Mammary epithelial cell (primary cell): ENCODE data around the gene S100A5.

Experiments
- CTCF ChIP-seq, 2 donors: IDR thresholded peaks in 1 of 2; conservative IDR thresholded peaks in 1 of 2; 2 replicates each; pipeline ENCODE4 v1.5.1; 2011 to 2012; ENCODE audit warnings: inconsistent platforms in 2 of 2, low read length in 2 of 2, mild to moderate bottlenecking in 2 of 2, control low read depth in 1 of 2, low read depth in 1 of 2; ENCODE audit not compliant: insufficient read depth in 1 of 2; ENCODE audit errors: extremely low read depth in 1 of 2
- EZH2 ChIP-seq: IDR thresholded peaks from 2 replicates; pipeline ENCODE4 v1.6.1; 2012; ENCODE audit warnings: low read length, inconsistent platforms, borderline replicate concordance

GRCh38 chr1:153533689-153534201 lies 7.0 kb downstream of the S100A5 start:
- TF ChIP-seq CTCF (conservative IDR thresholded peaks at IDR 0.05 in 1 of 2, IDR thresholded peaks at IDR 0.05 in 1 of 2; ENCODE audit: extremely low read depth in 1 of 2, insufficient read depth in 1 of 2, low read depth in 1 of 2, low read length in 2 of 2) (no peak), EZH2 (no peak)
